Cardiac muscle cell (in vitro differentiated cells and primary cell): ENCODE measurements around the gene CPNE2. TPM values are rescaled to one million over a fixed set of nuclear protein-coding genes. Genes with fewer than 3 reads are reported as not detected.

Source experiments
- DNase-seq, 2 donors: peaks; one replicate each; pipeline versions ENCODE4 v3.0.0 to v3.0.0-alpha.2; 2010 to 2017; ENCODE audit warnings: low read depth in 1 of 2, low spot score in 1 of 2
- H3K27ac ChIP-seq: fragments of 200-600 bp; sonication (generic); 2 replicates; pipeline ENCODE4 v1.5.1; 2016
- H3K27me3 ChIP-seq: fragments of 200-600 bp; sonication (generic); 2 replicates; pipeline ENCODE4 v1.6.0; 2016; ENCODE audit warnings: control low read depth
- H3K36me3 ChIP-seq: fragments of 200-600 bp; sonication (generic); 2 replicates; pipeline ENCODE4 v1.5.1; 2016; ENCODE audit warnings: control low read depth
- H3K4me1 ChIP-seq: fragments of 200-600 bp; sonication (generic); 2 replicates; pipeline ENCODE4 v1.8.1; 2017; ENCODE audit warnings: low read depth, mild to moderate bottlenecking, mixed run types
- H3K4me3 ChIP-seq: fragments of 200-600 bp; sonication (generic); 2 replicates; pipeline ENCODE4 v1.5.1; 2016; ENCODE audit warnings: mild to moderate bottlenecking
- H3K9me3 ChIP-seq: fragments of 200-600 bp; sonication (generic); 2 replicates; pipeline ENCODE4 v1.5.1; 2017; ENCODE audit warnings: low read depth, mild to moderate bottlenecking, control low read depth
- polyA plus RNA-seq: library from polyadenylated mRNA; unstranded; fragments of >200 nt; fragmentation: Nextera tagmentation; extraction: Ambion mirVana; gene quantifications from 2 replicates; pipeline ENCODE4 v1.2.1, GENCODE V29; 2016
- total RNA-seq: library from RNA; depleted of rRNA; stranded (reverse); fragments of >200 nt; gene quantifications from 2 replicates; pipeline ENCODE4 v1.2.3, GENCODE V29; 2016
- TF ChIP-seq, protein P1 (sequence below): IDR thresholded peaks from 2 replicates; pipeline ENCODE4 v1.5.1; 2012; ENCODE audit warnings: low read depth, mild to moderate bottlenecking, low read length

Gene CPNE2
- total and polyA plus RNA-seq, 2 experiments from 2014 or later: 25.5 to 43.0 TPM

DNA sequence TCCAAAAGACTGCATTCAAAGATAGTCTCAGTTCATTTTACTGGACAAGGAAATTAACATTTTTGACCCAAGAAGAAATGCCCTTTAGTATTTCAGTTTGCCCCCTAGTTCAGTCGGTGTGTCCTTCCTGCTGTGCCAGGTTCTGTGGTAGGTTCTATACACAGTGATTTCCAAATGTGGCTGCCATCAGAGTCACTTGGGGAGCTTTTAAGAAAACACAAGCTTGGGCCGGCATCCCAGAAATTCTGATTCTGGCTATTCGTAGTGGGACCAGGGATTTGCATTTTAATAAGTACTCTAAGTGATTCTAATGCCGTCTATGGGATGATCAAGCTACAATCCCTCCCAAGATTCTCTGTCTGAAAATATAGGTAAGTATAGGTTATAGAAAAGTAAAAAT lies 103.9 kb downstream of the CPNE2 start:
- H3K27me3 ChIP-seq: no peaks in the 10 kb centered on the region
- no peaks in the 10 kb centered on the region for H3K36me3 ChIP-seq
- no peak overlapping the region for H3K27ac ChIP-seq
- H3K9me3 ChIP-seq: no peaks in the 10 kb centered on the region
- no peak overlapping the region for H3K4me3 ChIP-seq
- TF ChIP-seq, protein P1, sequence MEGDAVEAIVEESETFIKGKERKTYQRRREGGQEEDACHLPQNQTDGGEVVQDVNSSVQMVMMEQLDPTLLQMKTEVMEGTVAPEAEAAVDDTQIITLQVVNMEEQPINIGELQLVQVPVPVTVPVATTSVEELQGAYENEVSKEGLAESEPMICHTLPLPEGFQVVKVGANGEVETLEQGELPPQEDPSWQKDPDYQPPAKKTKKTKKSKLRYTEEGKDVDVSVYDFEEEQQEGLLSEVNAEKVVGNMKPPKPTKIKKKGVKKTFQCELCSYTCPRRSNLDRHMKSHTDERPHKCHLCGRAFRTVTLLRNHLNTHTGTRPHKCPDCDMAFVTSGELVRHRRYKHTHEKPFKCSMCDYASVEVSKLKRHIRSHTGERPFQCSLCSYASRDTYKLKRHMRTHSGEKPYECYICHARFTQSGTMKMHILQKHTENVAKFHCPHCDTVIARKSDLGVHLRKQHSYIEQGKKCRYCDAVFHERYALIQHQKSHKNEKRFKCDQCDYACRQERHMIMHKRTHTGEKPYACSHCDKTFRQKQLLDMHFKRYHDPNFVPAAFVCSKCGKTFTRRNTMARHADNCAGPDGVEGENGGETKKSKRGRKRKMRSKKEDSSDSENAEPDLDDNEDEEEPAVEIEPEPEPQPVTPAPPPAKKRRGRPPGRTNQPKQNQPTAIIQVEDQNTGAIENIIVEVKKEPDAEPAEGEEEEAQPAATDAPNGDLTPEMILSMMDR: no peak
- no peak for DNase-seq
- peaks cover 8% of the 10 kb centered on the region for H3K4me1 ChIP-seq

DNA sequence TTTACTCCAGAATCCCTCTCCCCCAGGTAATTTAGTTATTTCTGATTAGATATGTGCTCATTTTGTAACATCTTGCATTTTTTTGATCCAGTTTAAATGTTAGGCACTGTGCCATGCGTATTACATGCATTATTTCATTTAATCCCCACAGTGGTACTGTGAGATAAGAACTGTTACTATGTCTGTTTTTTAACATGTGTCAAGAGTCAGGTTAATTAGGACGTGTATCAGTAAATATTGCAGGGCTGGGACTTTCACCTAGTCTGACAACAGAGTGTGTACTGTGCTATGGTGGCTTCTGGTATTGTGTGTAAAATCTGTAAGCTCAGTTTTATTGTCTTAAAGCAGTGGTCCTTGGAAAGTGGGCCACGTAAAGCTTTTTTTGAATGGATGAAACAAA lies 104.4 kb downstream of the CPNE2 start:
- no peaks in the 10 kb centered on the region for H3K27me3 ChIP-seq
- H3K4me1 ChIP-seq: peaks cover 6% of the 10 kb centered on the region
- no peak overlapping the region for H3K4me3 ChIP-seq
- TF ChIP-seq, protein P1: no peak
- no peaks in the 10 kb centered on the region for H3K9me3 ChIP-seq
- no peak for DNase-seq
- no peaks in the 10 kb centered on the region for H3K36me3 ChIP-seq
- H3K27ac ChIP-seq: no peak overlapping the region

Other genes with a start within 250 kb of the CPNE2 start
- gene SLC12A3, start 227.4 kb upstream of the CPNE2 start, total RNA-seq: not detected in 2 replicates
- not detected in 2 replicates for gene SLC12A3, start 227.4 kb upstream of the CPNE2 start, polyA plus RNA-seq
- 40.5 and 109 TPM in 2 replicates for gene HERPUD1, start 160.4 kb upstream of the CPNE2 start, total RNA-seq
- gene HERPUD1, start 160.4 kb upstream of the CPNE2 start, polyA plus RNA-seq: 78.9 and 116 TPM in 2 replicates
- 0.27 TPM in 1 of 2 replicates, not detected in the other for gene CETP, start 130.6 kb upstream of the CPNE2 start, total RNA-seq
- 0.49 TPM in 1 of 2 replicates, not detected in the other for gene CETP, start 130.6 kb upstream of the CPNE2 start, polyA plus RNA-seq
- gene NLRC5, start 103.0 kb upstream of the CPNE2 start, total RNA-seq: 0.18 TPM in 1 of 2 replicates, not detected in the other
- not detected in 2 replicates for gene NLRC5, start 103.0 kb upstream of the CPNE2 start, polyA plus RNA-seq
- 70.4 and 73.6 TPM in 2 replicates for gene PSME3IP1, start 93.5 kb downstream of the CPNE2 start, total RNA-seq
- 86.8 and 108 TPM in 2 replicates for gene PSME3IP1, start 93.5 kb downstream of the CPNE2 start, polyA plus RNA-seq
- gene RSPRY1, start 93.7 kb downstream of the CPNE2 start, total RNA-seq: 24.4 and 30.3 TPM in 2 replicates
- gene RSPRY1, start 93.7 kb downstream of the CPNE2 start, polyA plus RNA-seq: 33.2 and 44.7 TPM in 2 replicates
- 72.7 and 107 TPM in 2 replicates for gene ARL2BP, start 152.7 kb downstream of the CPNE2 start, total RNA-seq
- gene ARL2BP, start 152.7 kb downstream of the CPNE2 start, polyA plus RNA-seq: 128 and 144 TPM in 2 replicates
- 11.4 and 14.2 TPM in 2 replicates for gene PLLP, start 192.1 kb downstream of the CPNE2 start, total RNA-seq
- gene PLLP, start 192.1 kb downstream of the CPNE2 start, polyA plus RNA-seq: 5.1 and 6.4 TPM in 2 replicates